Astrocyte (in vitro differentiated cells and primary cell): ENCODE measurements around the gene FAM229A. TPM values are rescaled to one million over a fixed set of nuclear protein-coding genes. Genes with fewer than 3 reads are reported as not detected.

Experiments
- DNase-seq: peaks from one replicate; pipeline ENCODE4 v3.0.0-alpha.2; 2010; ENCODE audit warnings: low read depth
- FAIRE-seq: peaks from 2 replicates; lab custom pipeline; 2011; peaks lifted over from hg19 to GRCh38; lab: Jason Lieb, UNC
- H2AFZ ChIP-seq: 2 replicates; pipeline ENCODE4 v1.6.0; 2012; ENCODE audit warnings: low read depth, low read length, inconsistent platforms
- H3K27ac ChIP-seq: 2 replicates; pipeline ENCODE4 v1.5.1; 2011; ENCODE audit warnings: low read depth, low read length, inconsistent platforms
- H3K27me3 ChIP-seq: 2 replicates; pipeline ENCODE4 v1.6.0; 2011; ENCODE audit warnings: low read length, inconsistent platforms; ENCODE audit not compliant: insufficient read depth
- H3K36me3 ChIP-seq: 2 replicates; pipeline ENCODE4 v1.5.1; 2011; ENCODE audit warnings: low read length, inconsistent platforms; ENCODE audit not compliant: insufficient read depth
- H3K4me1 ChIP-seq: 2 replicates; pipeline ENCODE4 v1.5.1; 2011; ENCODE audit warnings: low read length, inconsistent platforms; ENCODE audit not compliant: insufficient read depth
- H3K4me2 ChIP-seq: 2 replicates; pipeline ENCODE4 v1.6.0; 2012; ENCODE audit warnings: low read length, inconsistent platforms
- H3K4me3 ChIP-seq: 2 replicates; pipeline ENCODE4 v1.5.1; 2011; ENCODE audit warnings: low read depth, mild to moderate bottlenecking, low read length, inconsistent platforms; ENCODE audit not compliant: insufficient read depth
- H3K79me2 ChIP-seq: 2 replicates; pipeline ENCODE4 v1.6.0; 2012; ENCODE audit warnings: mild to moderate bottlenecking, low read length, inconsistent platforms; ENCODE audit not compliant: insufficient read depth
- H3K9ac ChIP-seq: 2 replicates; pipeline ENCODE4 v1.6.0; 2012; ENCODE audit warnings: mild to moderate bottlenecking, low read length, inconsistent platforms
- H3K9me3 ChIP-seq: 2 replicates; pipeline ENCODE4 v1.5.1; 2012; ENCODE audit warnings: low read depth, mild to moderate bottlenecking, low read length, inconsistent platforms; ENCODE audit not compliant: insufficient read depth
- H4K20me1 ChIP-seq: 2 replicates; pipeline ENCODE4 v1.6.0; 2012; ENCODE audit warnings: low read length, inconsistent platforms; ENCODE audit not compliant: insufficient read depth
- H3K27ac Mint-ChIP-seq: one replicate; pipeline ENCODE4 v1.8.0; 2021; ENCODE audit warnings: mild to moderate bottlenecking, mixed read lengths; ENCODE audit not compliant: unreplicated experiment
- H3K27me3 Mint-ChIP-seq: one replicate; pipeline ENCODE4 v1.8.0; 2021; ENCODE audit warnings: low read depth, mixed read lengths; ENCODE audit not compliant: unreplicated experiment
- H3K36me3 Mint-ChIP-seq: one replicate; pipeline ENCODE4 v1.8.0; 2021; ENCODE audit warnings: low read depth, mixed read lengths; ENCODE audit not compliant: unreplicated experiment
- H3K4me1 Mint-ChIP-seq: one replicate; pipeline ENCODE4 v1.8.0; 2021; ENCODE audit warnings: low read depth, mixed read lengths; ENCODE audit not compliant: unreplicated experiment
- H3K4me3 Mint-ChIP-seq: one replicate; pipeline ENCODE4 v1.8.0; 2021; ENCODE audit warnings: mild to moderate bottlenecking, moderate library complexity, mixed read lengths; ENCODE audit not compliant: unreplicated experiment
- H3K9me3 Mint-ChIP-seq: one replicate; pipeline ENCODE4 v1.8.0; 2021; ENCODE audit warnings: mild to moderate bottlenecking, mixed read lengths; ENCODE audit not compliant: unreplicated experiment
- EZH2 ChIP-seq: IDR thresholded peaks from 2 replicates; pipeline ENCODE4 v1.6.1; 2012; ENCODE audit warnings: mild to moderate bottlenecking, low read length, inconsistent platforms; ENCODE audit not compliant: insufficient read depth
- total RNA-seq: library from RNA; stranded (reverse); gene quantifications from 2 replicates; pipeline ENCODE4 v1.2.1, GENCODE V29; 2021
- TF ChIP-seq, protein P1 (sequence below): IDR thresholded peaks from 2 replicates; pipeline ENCODE4 v1.5.1; 2011; ENCODE audit warnings: low read depth, mild to moderate bottlenecking, inconsistent platforms, low read length, moderate library complexity; ENCODE audit not compliant: insufficient read depth

FAM229A gene
- total RNA-seq, 1 donor from 2014 or later, result 4.2 TPM

DNA sequence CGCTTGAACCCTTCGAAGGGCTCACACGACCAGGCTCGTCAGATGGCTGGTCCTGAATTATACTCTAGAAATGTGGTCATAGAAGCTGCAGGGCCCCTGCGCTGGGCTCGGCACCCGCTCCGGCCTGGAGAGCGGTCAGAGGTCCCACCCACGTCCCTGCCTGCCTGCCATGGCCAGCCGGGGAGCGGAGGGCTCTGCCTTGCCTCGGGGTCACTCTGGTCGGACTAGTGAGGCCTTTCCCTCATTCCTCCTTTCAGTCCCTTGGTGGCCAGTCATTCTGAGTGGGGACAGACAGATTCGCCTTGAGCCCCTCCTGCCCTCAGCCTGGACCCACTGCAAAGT, 25.7 kb downstream of the FAM229A start:
- no peak overlapping the region for H3K9ac ChIP-seq
- H3K4me3 ChIP-seq, result no peak overlapping the region
- no peaks in the 10 kb centered on the region for H3K9me3 Mint-ChIP-seq
- peaks cover 36% of the 10 kb centered on the region for H3K79me2 ChIP-seq
- H3K4me3 Mint-ChIP-seq, result peak overlapping the region; percentile 82
- TF ChIP-seq, protein P1, sequence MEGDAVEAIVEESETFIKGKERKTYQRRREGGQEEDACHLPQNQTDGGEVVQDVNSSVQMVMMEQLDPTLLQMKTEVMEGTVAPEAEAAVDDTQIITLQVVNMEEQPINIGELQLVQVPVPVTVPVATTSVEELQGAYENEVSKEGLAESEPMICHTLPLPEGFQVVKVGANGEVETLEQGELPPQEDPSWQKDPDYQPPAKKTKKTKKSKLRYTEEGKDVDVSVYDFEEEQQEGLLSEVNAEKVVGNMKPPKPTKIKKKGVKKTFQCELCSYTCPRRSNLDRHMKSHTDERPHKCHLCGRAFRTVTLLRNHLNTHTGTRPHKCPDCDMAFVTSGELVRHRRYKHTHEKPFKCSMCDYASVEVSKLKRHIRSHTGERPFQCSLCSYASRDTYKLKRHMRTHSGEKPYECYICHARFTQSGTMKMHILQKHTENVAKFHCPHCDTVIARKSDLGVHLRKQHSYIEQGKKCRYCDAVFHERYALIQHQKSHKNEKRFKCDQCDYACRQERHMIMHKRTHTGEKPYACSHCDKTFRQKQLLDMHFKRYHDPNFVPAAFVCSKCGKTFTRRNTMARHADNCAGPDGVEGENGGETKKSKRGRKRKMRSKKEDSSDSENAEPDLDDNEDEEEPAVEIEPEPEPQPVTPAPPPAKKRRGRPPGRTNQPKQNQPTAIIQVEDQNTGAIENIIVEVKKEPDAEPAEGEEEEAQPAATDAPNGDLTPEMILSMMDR, result no peak
- no peak for TF ChIP-seq EZH2
- peak overlapping the region; percentile 29 for H2AFZ ChIP-seq
- H3K4me1 ChIP-seq, result peaks cover 50% of the 10 kb centered on the region
- H3K27ac Mint-ChIP-seq, result no peak overlapping the region
- no peaks in the 10 kb centered on the region for H3K27me3 Mint-ChIP-seq
- no peak overlapping the region for H3K27ac ChIP-seq
- H4K20me1 ChIP-seq, result peaks cover 44% of the 10 kb centered on the region
- H3K36me3 Mint-ChIP-seq, result peaks cover 19% of the 10 kb centered on the region
- H3K36me3 ChIP-seq, result peaks cover 21% of the 10 kb centered on the region
- peaks cover 41% of the 10 kb centered on the region for H3K4me1 Mint-ChIP-seq
- no peaks in the 10 kb centered on the region for H3K27me3 ChIP-seq
- H3K4me2 ChIP-seq, result peak overlapping the region; percentile 87
- H3K9me3 ChIP-seq, result no peaks in the 10 kb centered on the region
- DNase-seq, result no peak
- no peak for FAIRE-seq

DNA sequence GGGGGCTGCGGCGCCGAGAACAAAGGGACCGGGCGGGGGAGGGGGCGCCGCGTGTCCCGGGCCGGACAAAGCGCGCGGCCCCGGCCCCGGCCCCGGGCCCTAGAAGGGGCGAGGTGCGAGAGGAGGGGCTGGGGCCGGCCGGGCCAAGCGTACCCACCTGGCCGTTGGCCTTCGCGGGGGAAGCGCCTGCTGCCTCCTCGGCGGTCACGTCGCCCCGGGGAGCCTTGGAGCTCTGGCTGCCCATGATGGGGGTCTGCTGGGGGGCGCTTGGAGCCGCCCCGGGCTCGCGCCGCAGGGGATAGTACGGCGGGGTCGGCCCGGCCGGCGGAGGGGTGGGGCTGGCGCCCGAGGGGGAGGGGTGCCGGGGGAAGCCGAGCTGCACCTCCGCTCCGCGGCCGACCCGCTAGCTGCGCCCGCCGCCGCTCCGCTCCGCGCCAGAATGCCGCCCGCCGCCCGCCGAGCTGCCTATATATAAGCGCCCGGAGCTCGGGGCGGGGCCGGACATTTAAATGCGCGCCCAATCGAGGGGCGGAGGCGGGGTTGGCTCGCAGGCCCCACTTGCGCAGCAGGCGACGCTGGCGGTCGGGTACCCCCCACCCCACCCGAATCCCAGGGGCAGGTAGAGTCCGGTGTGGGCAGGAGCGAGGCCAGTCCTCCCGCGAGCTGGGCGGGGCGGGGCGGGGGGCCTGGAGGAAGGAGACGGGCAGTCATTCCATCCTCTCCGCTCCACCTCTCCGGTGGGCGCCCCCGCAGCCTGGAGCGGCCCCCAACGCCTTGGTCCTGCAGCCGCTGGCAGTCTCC, 26.3 kb downstream of the FAM229A start, which contains the start of gene MARCKSL1:
MARCKSL1 (minus strand) TSS at position 444 of the 801 bp plus-strand sequence; CDS start at position 244, 200 bp downstream.
- Mint-ChIP-seq H3K4me3 (peak within 1 kb of the TSS; percentile 95), H3K9me3 (no peaks in the 10 kb centered on the region), H3K27ac (peak within 1 kb of the TSS; percentile 73), H3K36me3 (peaks cover 23% of the 10 kb centered on the region), H3K27me3 (no peaks in the 10 kb centered on the region), H3K4me1 (peaks cover 41% of the 10 kb centered on the region)
- H3K4me2 ChIP-seq, result peak within 1 kb of the TSS; percentile 87
- DNase-seq (peak; percentile 36), FAIRE-seq (no peak)
- peaks cover 50% of the 10 kb centered on the region for H3K4me1 ChIP-seq
- peak within 1 kb of the TSS; percentile 90 for H3K9ac ChIP-seq
- H3K27ac ChIP-seq, result peak within 1 kb of the TSS; percentile 69
- TF ChIP-seq EZH2, result no peak
- TF ChIP-seq, protein P1, result no peak
- H3K36me3 ChIP-seq, result peaks cover 22% of the 10 kb centered on the region
- peaks cover 50% of the 10 kb centered on the region for H4K20me1 ChIP-seq
- peaks cover 36% of the 10 kb centered on the region for H3K79me2 ChIP-seq
- H3K27me3 ChIP-seq, result no peaks in the 10 kb centered on the region
- peak within 1 kb of the TSS; percentile 29 for H2AFZ ChIP-seq
- H3K9me3 ChIP-seq, result no peaks in the 10 kb centered on the region
- H3K4me3 ChIP-seq, result peak within 1 kb of the TSS; percentile 90

DNA sequence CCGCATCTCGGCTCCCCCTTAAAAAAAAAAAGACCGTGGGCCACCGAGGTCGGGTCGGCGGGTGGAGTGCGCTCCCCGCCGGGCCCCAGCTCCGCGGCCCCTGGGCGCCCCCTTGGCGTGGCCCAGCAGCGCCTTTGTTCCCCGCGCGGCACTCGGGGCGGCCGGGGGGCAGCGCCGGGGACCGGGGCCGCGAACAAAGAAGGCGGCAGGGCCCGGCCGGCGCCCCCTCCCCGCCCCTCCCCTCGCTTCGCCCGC, 26.8 kb downstream of the FAM229A start:
- Mint-ChIP-seq H3K27ac (no peak overlapping the region), H3K27me3 (no peaks in the 10 kb centered on the region), H3K36me3 (peaks cover 25% of the 10 kb centered on the region), H3K4me1 (peaks cover 41% of the 10 kb centered on the region), H3K9me3 (no peaks in the 10 kb centered on the region), H3K4me3 (no peak overlapping the region)
- Histone ChIP-seq H3K27me3 (no peaks in the 10 kb centered on the region), H4K20me1 (peaks cover 56% of the 10 kb centered on the region), H3K27ac (peak overlapping the region; percentile 69), H3K9me3 (no peaks in the 10 kb centered on the region), H3K4me2 (peak overlapping the region; percentile 87), H3K79me2 (peaks cover 36% of the 10 kb centered on the region), H3K36me3 (peaks cover 22% of the 10 kb centered on the region), H2AFZ (no peak overlapping the region), H3K4me1 (peaks cover 50% of the 10 kb centered on the region), H3K4me3 (peak overlapping the region; percentile 90), H3K9ac (peak overlapping the region; percentile 90)
- no peak for DNase-seq
- TF ChIP-seq, protein P1, result no peak
- no peak for TF ChIP-seq EZH2
- FAIRE-seq, result no peak
